ENCODE measurements around the gene DHRS1. TPM values are rescaled to one million over a fixed set of nuclear protein-coding genes. Genes with fewer than 3 reads are reported as not detected.
A peak's percentile ranks its signal among the peaks of the same experiment; 100 is the strongest.

Gene DHRS1
- total and polyA plus RNA-seq, 9 of the 15 experiments (the other 6 are each of a cell fraction or from before 2014, with no cell fraction given) = 7.3 to 33.6 (median 13.3) TPM

DNA sequence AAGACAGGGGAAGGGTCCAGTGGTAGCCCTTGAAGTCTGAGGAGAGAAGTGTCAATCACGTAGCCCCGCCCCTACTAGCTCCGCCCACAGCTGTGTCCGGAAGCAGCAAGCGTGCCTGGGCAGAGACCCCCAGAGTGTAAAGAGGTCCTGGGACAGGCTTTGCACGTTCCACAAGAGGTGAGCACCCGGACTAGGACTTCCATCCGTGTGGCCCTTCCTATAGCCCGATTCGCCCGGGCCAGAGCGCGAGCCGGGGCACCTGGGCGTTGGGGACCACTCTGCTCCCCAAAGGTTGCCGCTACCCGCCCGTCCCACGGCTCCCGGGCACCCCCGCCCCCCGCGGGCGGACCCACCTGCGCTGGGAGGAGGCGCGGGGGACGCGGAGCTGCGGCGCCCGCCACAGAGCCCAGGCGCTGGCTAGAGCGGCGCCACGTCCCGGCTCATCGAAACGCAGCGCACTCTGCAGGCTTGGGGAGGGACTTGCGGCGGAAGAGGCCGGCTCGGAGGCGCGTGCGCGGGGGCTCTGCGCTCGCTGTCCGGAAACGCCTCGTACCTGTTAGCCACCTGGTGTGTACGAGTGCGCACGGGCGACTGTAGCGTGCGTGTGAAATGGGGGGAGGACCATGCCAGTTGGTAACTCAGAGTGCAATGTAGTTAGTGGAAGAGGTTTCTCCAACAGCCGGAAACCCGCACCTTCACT, 28.3 kb downstream of the DHRS1 start, which contains the start of gene RABGGTA (continued):
- TF ChIP-seq ZNF408 (CRISPR knock-in tag; IDR thresholded peaks at IDR 0.05; ENCODE audit: low read depth) (no peak), ZBTB26 (CRISPR knock-in tag; IDR thresholded peaks at IDR 0.05) (no peak), ZNF212 (CRISPR knock-in tag; IDR thresholded peaks at IDR 0.05) (no peak), MNT (conservative IDR thresholded peaks at IDR 0.05) (peak; percentile 73 to 83), ZNF830 (CRISPR knock-in tag; IDR thresholded peaks at IDR 0.05) (no peak), ZNF445 (CRISPR knock-in tag; IDR thresholded peaks at IDR 0.05; ENCODE audit: low read depth) (no peak), MEIS2 (IDR thresholded peaks at IDR 0.05; ENCODE audit: partially characterized antibody) (peak; percentile 72), ZNF354B (CRISPR knock-in tag; IDR thresholded peaks at IDR 0.05) (no peak), ZNF407 (IDR thresholded peaks at IDR 0.05; ENCODE audit: low read depth) (no peak), SMARCB1 (IDR thresholded peaks at IDR 0.05; ENCODE audit: insufficient read length, low read depth) (no peak), JUN (IDR thresholded peaks at IDR 0.05; ENCODE audit: borderline replicate concordance, low read depth, low read length) (peak; percentile 66; the same call in 1 of the 2 replicates), JUN (CRISPR knock-in tag; IDR thresholded peaks at IDR 0.05; ENCODE audit: borderline replicate concordance) (no peak; the same call in 1 of the 2 replicates)
- TF ChIP-seq, protein P1, sequence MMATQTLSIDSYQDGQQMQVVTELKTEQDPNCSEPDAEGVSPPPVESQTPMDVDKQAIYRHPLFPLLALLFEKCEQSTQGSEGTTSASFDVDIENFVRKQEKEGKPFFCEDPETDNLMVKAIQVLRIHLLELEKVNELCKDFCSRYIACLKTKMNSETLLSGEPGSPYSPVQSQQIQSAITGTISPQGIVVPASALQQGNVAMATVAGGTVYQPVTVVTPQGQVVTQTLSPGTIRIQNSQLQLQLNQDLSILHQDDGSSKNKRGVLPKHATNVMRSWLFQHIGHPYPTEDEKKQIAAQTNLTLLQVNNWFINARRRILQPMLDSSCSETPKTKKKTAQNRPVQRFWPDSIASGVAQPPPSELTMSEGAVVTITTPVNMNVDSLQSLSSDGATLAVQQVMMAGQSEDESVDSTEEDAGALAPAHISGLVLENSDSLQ (IDR thresholded peaks at IDR 0.05) = peak; percentile 98
- TF ChIP-seq, protein P2, sequence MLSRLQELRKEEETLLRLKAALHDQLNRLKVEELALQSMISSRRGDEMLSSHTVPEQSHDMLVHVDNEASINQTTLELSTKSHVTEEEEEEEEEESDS (CRISPR knock-in tag; IDR thresholded peaks at IDR 0.05) = no peak

Measured in K562 (cell line).